Lower leg skin (tissue), 4 donors: ENCODE results near the gene LEMD2. TPM values are rescaled to one million over a fixed set of nuclear protein-coding genes. Genes with fewer than 3 reads are reported as not detected.

Experiments
- DNase-seq, 2 donors: peaks; one replicate each; pipeline ENCODE4 v3.0.0-alpha.2; 2019; ENCODE audit warnings: low spot score in 2 of 2
- H3K4me3 ChIP-seq: fragments of 200-600 bp; sonication (generic); 2 replicates; pipeline ENCODE4 v1.5.1; 2017; ENCODE audit warnings: mild to moderate bottlenecking, low read depth; ENCODE audit not compliant: poor library complexity, severe bottlenecking
- CTCF ChIP-seq, 3 donors: fragments of 450-650 bp; IDR thresholded peaks; one replicate each; pipeline ENCODE4 v1.5.1; 2016; ENCODE audit warnings: antibody characterized with exemption in 3 of 3, mild to moderate bottlenecking in 3 of 3, moderate library complexity in 2 of 3
- POLR2A ChIP-seq, 2 donors: fragments of 450-650 bp; IDR thresholded peaks; one replicate each; pipeline ENCODE4 v1.6.1; 2016 to 2017; ENCODE audit warnings: antibody characterized with exemption in 2 of 2, mild to moderate bottlenecking in 1 of 2, moderate library complexity in 1 of 2
- WGBS, 2 donors: methylation state at CpG; one replicate each; pipeline ENCODE4 v1.1.5; 2018; 5-methylcytosine and 5-hydroxymethylcytosine counted together
- intact Hi-C: fragments of 100-400 bp; cut with DNase I; formaldehyde crosslinking; loops from one replicate; pipeline ENCODE4 v1.15.0; 2023; ENCODE audit warnings: low total_unique reads
- total RNA-seq, 4 donors: library from RNA; depleted of rRNA; stranded (reverse); fragments of >200 nt; gene quantifications; one replicate each; pipeline ENCODE4 v1.1.0, GENCODE V29; 2016

Gene LEMD2
- total RNA-seq, 4 donors from 2014 or later = 57.5 to 93.6 (median 68.1) TPM

DNA sequence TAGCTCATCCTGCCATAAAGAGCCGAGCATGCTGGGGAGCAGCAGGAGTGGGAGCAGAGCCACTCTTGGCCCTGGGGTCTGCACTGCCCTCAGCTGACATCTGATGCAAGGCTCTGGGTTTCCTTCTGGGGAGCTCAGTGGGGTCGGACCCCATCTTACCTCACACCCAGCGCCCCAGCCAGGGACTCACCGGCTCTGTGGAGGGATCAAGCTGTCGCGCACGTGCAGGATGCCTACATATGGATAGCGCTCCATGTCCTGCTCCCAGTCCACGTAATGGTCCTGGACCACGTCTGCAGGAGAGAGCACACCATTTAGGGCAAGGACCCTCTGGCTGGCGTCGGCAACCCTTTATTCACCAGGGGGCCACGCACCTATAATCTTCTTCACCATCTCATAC is 12.2 kb downstream of the LEMD2 start:
- no peak for TF ChIP-seq CTCF (IDR thresholded peaks at IDR 0.05)
- TF ChIP-seq POLR2A (IDR thresholded peaks at IDR 0.05) = no peak
- DNase-seq = no peak
- no peak overlapping the region for H3K4me3 ChIP-seq
- 89 to 91% methylated on average over 13 of the region's 13 CpGs for WGBS, 2 donors
- intact Hi-C loops = loop anchor here (10.0 kb wide), 1 partner anchor 378 kb away; no protein-coding TSS in a partner anchor

- no peak overlapping the region for H3K4me3 ChIP-seq
- TF ChIP-seq POLR2A (IDR thresholded peaks at IDR 0.05) = no peak
- no peak for TF ChIP-seq CTCF (IDR thresholded peaks at IDR 0.05)
- intact Hi-C loops = loop anchor here (10.0 kb wide), 1 partner anchor 379 kb away; no protein-coding TSS in a partner anchor
- DNase-seq = no peak
- 92 to 94% methylated on average over 4 of the region's 4 CpGs for WGBS, 2 donors
Observed at GRCh38 chr6:33776186-33776585, 12.7 kb downstream of the LEMD2 start.

DNA sequence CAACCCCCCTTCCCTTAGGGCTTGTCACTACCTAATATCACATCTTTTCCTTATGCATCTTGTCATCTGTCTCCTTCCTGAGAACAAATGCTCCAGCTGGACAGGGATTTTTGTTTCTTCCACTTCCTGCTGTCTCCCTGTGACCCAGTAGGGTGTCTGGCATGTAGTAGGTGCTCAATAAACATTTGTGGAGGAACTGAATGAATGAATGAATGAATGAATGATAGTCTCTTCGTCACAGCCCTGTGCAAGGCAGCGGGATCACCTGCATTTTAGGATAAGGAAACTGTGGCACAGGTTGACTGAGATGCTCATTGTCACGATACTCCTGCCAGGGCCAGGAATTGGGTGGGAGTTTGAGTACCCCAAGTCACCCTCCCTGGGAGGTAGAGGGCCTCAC is 14.2 kb downstream of the LEMD2 start:
- H3K4me3 ChIP-seq = no peak overlapping the region
- TF ChIP-seq CTCF (IDR thresholded peaks at IDR 0.05) = no peak
- intact Hi-C loops = loop anchor here (10.0 kb wide), 1 partner anchor 380 kb away; no protein-coding TSS in a partner anchor
- WGBS, 2 donors = 94% methylated on average over 3 of the region's 3 CpGs
- no peak for DNase-seq

DNA sequence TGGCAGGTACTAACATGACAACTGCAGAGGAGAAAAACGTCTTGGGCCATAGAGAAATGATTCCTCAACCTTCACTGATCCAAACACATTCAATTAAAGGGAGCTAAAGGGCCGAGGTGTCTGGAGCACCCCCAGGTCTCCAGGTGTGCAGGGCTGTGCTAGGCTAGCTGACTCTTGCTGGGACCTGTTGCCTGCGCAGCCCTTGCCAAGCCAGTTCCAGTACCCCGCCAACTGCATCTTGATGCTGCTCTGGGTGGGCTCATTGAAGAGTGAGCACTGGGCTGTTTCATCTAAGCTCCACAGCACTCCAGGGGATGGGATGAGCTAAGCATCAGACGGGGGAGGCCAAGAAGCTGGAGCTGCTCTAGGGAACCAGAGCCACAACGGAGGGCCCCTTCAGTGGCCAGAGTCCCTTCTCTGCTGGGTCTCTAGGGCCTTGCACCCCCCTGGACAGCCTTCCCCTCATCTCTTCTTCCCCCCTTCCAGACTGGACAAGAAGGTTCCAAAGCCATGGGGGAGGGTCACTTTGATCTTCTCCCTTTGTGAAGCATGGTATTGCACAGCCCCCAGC is 15.9 kb downstream of the LEMD2 start:
- H3K4me3 ChIP-seq = no peak overlapping the region
- TF ChIP-seq CTCF (IDR thresholded peaks at IDR 0.05) (no peak), POLR2A (IDR thresholded peaks at IDR 0.05) (no peak)
- intact Hi-C loops = loop anchor here (10.0 kb wide), 1 partner anchor 382 kb away; no protein-coding TSS in a partner anchor
- DNase-seq = no peak
- WGBS, 2 donors = 44 to 59% methylated on average over 6 of the region's 6 CpGs

- 60 to 67% methylated on average over 23 to 24 of the region's 24 CpGs for WGBS, 2 donors
- intact Hi-C loops = loop anchor here (10.0 kb wide), 1 partner anchor 383 kb away; no protein-coding TSS in a partner anchor
- no peak overlapping the region for H3K4me3 ChIP-seq
- no peak for TF ChIP-seq POLR2A (IDR thresholded peaks at IDR 0.05)
- DNase-seq = no peak
Observed at GRCh38 chr6:33772082-33772830, 16.7 kb downstream of the LEMD2 start.
